ENCODE results near the gene MMP15.
"Not testable (repeated sequence)": the region's sequence is repeated elsewhere in the genome, so short reads cannot be mapped to it uniquely, and the experiment has no call there.

The MMP15 gene

GRCh38 chr16:58070585-58070984, 45.0 kb downstream of the MMP15 start:
- TF ChIP-seq CTCF (conservative IDR thresholded peaks at IDR 0.05; ENCODE audit: low read length), result no peak
- H3K4me3 ChIP-seq (ENCODE audit: low read length), result no peak overlapping the region
- DNase-seq (ENCODE audit: low read depth), result no peak

GRCh38 chr16:58072134-58072533, 46.6 kb downstream of the MMP15 start:
- not testable (repeated sequence) for H3K4me3 ChIP-seq (ENCODE audit: low read length); DNase-seq (ENCODE audit: low read depth)

GRCh38 chr16:58073086-58073485, 47.5 kb downstream of the MMP15 start:
- not testable (repeated sequence) for DNase-seq (ENCODE audit: low read depth); H3K4me3 ChIP-seq (ENCODE audit: low read length)

GRCh38 chr16:58074657-58075056, 49.1 kb downstream of the MMP15 start:
- no peak overlapping the region for H3K4me3 ChIP-seq (ENCODE audit: low read length)
- no peak for DNase-seq (ENCODE audit: low read depth)
- no peak for TF ChIP-seq CTCF (conservative IDR thresholded peaks at IDR 0.05; ENCODE audit: low read length)

GRCh38 chr16:58076514-58076913, 51.0 kb downstream of the MMP15 start:
- H3K4me3 ChIP-seq (ENCODE audit: low read length), result no peak overlapping the region
- TF ChIP-seq CTCF (conservative IDR thresholded peaks at IDR 0.05; ENCODE audit: low read length), result no peak

GRCh38 chr16:58077796-58078195, 52.2 kb downstream of the MMP15 start:
- H3K4me3 ChIP-seq (ENCODE audit: low read length), result no peak overlapping the region
- no peak for TF ChIP-seq CTCF (conservative IDR thresholded peaks at IDR 0.05; ENCODE audit: low read length)
- no peak for DNase-seq (ENCODE audit: low read depth)

More at GRCh38 chr16:58076514-58076913, 51.0 kb downstream of the MMP15 start:
- no peak for DNase-seq (ENCODE audit: low read depth)

GRCh38 chr16:58080657-58081056, 55.1 kb downstream of the MMP15 start:
- not testable (repeated sequence) for H3K4me3 ChIP-seq (ENCODE audit: low read length); DNase-seq (ENCODE audit: low read depth)

GRCh38 chr16:58082381-58082780, 56.8 kb downstream of the MMP15 start:
- no peak for DNase-seq (ENCODE audit: low read depth)
- no peak overlapping the region for H3K4me3 ChIP-seq (ENCODE audit: low read length)
- no peak for TF ChIP-seq CTCF (conservative IDR thresholded peaks at IDR 0.05; ENCODE audit: low read length)

GRCh38 chr16:58084635-58085034, 59.1 kb downstream of the MMP15 start:
- DNase-seq (ENCODE audit: low read depth), result no peak
- no peak for TF ChIP-seq CTCF (conservative IDR thresholded peaks at IDR 0.05; ENCODE audit: low read length)
- no peak overlapping the region for H3K4me3 ChIP-seq (ENCODE audit: low read length)

Measured in AG10803 (cell line).